Endometrial microvascular endothelial cells (primary cell): ENCODE data around the gene HEY2. TPM values are rescaled to one million over a fixed set of nuclear protein-coding genes. Genes with fewer than 3 reads are reported as not detected.
"Not testable (repeated sequence)": the region's sequence is repeated elsewhere in the genome, so short reads cannot be mapped to it uniquely, and the experiment has no call there.

ENCODE experiments used
- in situ Hi-C: cut with HindIII; loops from 2 replicates; pipeline ENCODE4 v1.10.0; 2017; ENCODE audit warnings: low sequenced_read_pairs, low pct_unique_long_range_greater_than_20kb; ENCODE audit errors: inconsistent ontology term
- total RNA-seq: library from RNA; depleted of rRNA; stranded (reverse); fragments of >200 nt; gene quantifications from one replicate; pipeline ENCODE4 v1.2.3, GENCODE V29; 2015; ENCODE audit errors: inconsistent ontology term

HEY2 gene
- total RNA-seq, 1 donor from 2014 or later, result 1.7 TPM

DNA sequence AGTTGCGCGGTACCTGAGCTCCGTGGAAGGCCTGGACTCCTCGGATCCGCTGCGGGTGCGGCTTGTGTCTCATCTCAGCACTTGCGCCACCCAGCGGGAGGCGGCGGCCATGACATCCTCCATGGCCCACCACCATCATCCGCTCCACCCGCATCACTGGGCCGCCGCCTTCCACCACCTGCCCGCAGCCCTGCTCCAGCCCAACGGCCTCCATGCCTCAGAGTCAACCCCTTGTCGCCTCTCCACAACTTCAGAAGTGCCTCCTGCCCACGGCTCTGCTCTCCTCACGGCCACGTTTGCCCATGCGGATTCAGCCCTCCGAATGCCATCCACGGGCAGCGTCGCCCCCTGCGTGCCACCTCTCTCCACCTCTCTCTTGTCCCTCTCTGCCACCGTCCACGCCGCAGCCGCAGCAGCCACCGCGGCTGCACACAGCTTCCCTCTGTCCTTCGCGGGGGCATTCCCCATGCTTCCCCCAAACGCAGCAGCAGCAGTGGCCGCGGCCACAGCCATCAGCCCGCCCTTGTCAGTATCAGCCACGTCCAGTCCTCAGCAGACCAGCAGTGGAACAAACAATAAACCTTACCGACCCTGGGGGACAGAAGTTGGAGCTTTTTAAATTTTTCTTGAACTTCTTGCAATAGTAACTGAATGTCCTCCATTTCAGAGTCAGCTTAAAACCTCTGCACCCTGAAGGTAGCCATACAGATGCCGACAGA, 9.9 kb downstream of the HEY2 start:
- in situ Hi-C loops, result no loop called here

- in situ Hi-C loops, result no loop called here
Measured at GRCh38 chr6:125759959-125760457, 10.6 kb downstream of the HEY2 start.

DNA sequence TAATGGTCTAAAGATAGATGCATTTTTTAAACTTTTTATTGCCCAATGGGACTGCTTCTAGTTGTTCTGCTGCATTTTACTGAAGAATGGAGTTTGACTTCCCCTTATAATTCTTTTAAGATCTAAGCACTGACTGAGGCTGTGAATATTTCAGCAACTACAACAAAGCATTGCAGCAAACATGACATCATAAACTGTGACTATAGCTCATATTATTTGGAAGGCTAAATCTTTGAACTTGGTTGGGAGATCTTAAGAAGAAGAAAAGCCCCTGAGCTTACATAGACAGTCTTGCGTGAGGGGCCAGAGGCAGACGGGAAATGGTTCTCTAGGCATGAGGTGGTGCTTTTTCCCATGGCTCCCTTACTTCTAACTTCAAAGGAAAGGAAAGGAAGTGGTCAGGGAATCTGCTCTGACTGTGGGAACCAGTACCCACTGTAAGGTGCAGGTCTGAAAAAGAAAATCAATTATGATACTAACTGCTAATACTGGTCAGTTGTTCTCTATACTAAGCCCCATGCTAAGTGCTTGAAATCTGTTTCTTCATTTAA, 14.8 kb downstream of the HEY2 start:
- in situ Hi-C loops, result no loop called here

DNA sequence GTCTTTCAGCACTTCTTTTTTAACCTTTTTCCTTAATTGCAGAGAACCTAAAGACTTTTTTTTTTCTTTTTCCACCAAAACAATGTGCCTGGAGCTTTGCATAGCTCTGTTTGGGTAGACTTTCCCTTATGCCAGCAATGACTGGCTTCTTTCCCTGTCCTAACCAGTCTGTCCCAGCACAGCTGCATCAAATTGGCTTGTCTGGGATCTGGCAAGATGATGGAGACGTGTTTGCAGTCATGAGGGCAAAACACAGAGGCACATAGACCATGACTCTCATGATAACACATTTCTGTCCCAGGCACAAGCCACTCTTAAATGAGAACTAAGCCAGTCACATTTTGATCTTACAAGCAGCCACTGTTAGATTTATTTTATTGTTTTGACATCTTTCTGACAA, 16.5 kb downstream of the HEY2 start:
- in situ Hi-C loops, result no loop called here

DNA sequence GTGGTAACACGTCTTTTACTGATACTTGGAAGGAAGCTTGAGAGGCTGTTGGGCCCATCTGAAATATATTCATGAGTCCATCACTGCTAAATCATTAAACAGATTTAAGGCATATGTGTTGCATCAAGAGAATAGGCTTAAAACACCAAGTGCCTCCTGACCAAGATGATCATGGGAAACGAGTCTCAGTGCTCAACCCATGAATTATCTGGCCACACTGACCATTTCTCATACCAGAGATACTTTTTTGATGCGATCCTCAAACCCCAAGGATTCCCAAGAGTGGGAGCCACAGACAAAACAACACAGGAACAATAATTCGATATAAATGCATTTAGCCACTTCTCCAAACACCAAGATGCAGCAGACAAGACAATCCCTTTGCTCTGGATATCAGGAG, 17.2 kb downstream of the HEY2 start:
- in situ Hi-C loops, result no loop called here

GRCh38 chr6:125769147-125769783, 19.8 kb downstream of the HEY2 start:
- in situ Hi-C loops, result no loop called here

GRCh38 chr6:125773387-125774341, 24.2 kb downstream of the HEY2 start:
- in situ Hi-C loops, result no loop called here

DNA sequence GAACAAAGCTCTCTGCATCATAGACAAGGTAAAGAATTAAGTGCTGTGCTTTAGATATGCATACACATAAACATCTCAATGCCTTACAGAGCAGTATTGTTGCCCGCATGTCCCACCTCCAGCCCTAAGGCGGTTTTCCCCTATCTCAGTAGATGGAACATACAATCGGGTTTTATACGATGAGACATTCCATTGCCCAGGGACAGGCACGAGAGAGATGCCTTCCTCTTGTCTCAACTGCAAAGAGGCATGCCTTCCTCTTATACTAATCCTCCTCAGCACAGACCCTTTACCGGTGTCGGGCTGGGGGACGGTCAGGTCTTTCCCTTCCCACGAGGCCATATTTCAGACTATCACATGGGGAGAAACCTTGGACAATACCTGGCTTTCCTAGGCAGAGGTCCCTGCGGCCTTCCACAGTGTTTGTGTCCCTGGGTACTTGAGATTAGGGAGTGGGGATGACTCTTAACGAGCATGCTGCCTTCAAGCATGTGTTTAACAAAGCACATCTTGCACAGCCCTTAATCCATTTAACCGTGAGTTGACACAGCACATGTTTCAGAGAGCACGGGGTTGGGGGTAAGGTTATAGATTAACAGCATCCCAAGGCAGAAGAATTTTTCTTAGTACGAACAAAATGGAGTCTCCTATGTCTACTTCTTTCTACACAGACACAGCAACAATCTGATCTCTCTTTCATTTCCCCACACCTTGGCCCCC, 26.8 kb downstream of the HEY2 start:
- in situ Hi-C loops, result not testable (repeated sequence)

DNA sequence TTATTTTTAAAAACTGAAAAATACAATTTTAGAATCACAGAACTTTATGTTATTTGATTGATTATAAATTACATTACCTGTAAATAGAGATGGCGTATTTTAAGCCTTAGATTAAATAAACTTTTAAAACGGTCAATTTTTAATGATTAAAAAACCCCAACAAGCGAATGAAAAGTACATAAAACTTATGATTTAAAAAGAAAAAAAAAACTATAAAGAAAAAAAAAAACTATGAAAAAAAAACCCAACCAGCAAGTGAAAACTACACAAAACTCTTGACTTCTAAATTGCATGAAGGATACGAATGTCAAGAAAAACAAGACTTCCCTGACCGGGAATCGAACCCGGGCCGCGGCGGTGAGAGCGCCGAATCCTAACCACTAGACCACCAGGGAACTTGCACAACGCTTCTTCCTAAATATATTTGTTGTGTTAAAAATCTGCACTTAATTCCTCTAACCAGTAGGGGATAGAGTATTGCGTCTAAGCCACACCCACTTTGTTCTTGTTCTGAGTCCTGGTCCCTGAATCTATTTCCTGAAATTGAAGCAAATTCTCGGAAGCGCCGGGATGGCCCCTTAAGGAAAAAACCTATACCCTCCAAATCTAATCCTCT, 30.6 kb downstream of the HEY2 start:
- in situ Hi-C loops, result no loop called here

GRCh38 chr6:125780540-125781313, 31.3 kb downstream of the HEY2 start:
- in situ Hi-C loops, result no loop called here

DNA sequence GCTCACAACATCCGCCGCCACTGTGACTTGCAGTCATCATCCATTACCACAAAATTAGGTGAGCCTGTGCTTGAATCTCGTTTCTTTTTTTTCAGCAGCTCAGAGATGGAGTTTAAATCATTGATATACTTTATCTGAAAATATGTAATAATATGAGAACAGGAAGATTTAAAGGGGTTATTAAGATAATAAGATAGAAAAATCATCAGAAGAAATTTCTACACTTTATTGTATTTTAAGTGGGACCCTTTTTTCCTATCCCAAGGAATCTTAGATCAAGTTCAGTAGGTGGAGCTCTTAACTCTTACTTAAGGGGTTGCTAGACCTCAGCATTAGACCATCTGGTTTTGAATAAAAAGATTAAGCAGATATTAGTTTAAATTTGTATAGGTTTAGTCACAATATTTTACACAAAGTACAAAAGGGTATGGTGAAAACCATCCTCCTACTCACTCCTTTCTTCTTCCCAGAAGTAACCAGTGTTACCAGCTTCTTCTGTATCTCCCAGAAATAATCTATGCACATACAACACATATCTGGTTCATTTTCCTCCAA, 32.0 kb downstream of the HEY2 start:
- in situ Hi-C loops, result no loop called here

GRCh38 chr6:125784365-125784764, 34.9 kb downstream of the HEY2 start:
- in situ Hi-C loops, result no loop called here

DNA sequence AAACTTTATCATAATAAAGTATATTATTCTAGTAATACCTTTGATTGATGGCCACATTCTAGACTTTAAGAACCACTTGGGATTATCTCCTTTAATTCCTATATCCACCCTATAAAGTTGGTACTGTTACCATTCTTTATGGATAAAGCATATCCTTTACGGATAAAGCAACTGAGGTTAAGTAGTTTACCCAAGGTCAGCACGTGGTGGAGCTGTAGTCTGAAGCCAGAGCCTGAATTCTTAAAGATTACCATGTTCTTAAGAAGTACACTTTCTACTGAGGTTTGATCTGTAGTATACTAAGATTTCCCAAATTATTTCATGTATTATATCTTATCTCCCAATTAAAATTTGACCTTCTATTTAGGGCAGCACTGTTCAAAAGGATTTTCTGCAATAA, 38.4 kb downstream of the HEY2 start:
- in situ Hi-C loops, result no loop called here

DNA sequence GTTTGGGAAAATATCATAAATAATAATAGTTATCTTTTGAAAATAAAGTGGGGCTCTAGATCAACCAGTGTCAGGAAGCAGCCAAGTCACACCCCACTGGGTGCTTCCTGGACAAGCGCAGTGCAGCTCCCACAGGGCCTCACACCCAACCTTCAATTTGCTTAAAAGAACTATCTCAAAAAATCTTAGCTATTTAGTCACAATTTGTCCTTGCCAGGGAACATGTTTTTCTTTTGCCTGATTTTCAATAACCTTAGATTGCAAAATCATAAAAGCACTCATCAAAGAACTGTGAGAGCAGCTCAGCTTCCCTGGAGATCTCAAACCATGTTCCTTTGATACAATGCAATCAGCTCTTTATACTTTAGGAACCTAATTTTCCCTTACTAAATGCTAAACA, 39.7 kb downstream of the HEY2 start:
- in situ Hi-C loops, result no loop called here

DNA sequence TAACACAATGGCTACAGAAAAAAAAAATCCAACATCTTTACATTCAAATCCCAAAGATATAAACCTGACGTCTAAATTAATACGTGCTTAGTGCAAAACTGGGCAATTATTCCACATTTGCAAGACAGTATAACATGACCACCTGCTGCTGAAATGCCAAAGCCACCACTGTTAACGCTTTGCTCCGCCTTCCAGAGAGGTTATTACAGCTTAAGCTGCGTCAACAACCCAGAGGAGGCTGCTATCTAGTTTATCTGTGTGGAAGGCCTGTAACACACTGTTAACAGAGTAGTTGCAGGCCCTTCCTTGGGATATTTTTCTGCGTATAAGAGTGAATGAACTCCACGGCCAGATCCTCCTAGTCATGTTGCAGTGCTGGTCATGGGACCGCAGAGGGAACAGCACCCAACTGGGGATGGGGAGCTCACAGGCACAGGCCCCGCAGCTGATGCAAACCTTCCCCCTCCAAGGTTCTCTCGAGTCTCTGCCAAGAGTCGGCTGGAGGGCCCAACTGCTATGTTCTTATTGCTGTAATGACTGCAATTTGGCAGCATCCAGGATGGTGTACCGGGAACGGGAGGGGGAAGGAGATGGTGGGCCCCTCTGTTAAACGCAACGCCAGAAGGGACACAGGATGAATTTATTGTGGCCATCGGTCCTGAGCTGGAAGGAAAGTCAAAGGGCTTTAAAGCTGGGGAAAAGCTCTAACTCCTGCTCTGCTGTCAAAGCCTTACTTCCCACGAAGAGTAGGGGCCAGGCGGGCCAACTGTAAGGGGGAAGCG, 40.3 kb downstream of the HEY2 start:
- in situ Hi-C loops, result no loop called here

GRCh38 chr6:125790358-125791150, 41.1 kb downstream of the HEY2 start, which contains the start of gene NCOA7:
Gene NCOA7 (plus strand): TSS chr6:125790960. CDS start chr6:125815355, 24,395 bp downstream.
- in situ Hi-C loops, result no loop called here
